Measurements from ENCODE around the gene KLHL15. TPM values are rescaled to one million over a fixed set of nuclear protein-coding genes. Genes with fewer than 3 reads are reported as not detected.

Gene KLHL15
- total and polyA plus RNA-seq, 2 of the 13 experiments (the other 11 are each of a cell fraction or from before 2014, with no cell fraction given) = 2.8 to 5.5 TPM

GRCh38 chrX:24054182-24055042, 27.4 kb upstream of the KLHL15 start, which contains the start of gene EIF2S3 (continued):
- TF ChIP-seq ZXDC (CRISPR knock-in tag; IDR thresholded peaks at IDR 0.05) = no peak
- no peak for TF ChIP-seq ARID3A (IDR thresholded peaks at IDR 0.05; ENCODE audit: low read depth, low read length)
- TF ChIP-seq CEBPZ (IDR thresholded peaks at IDR 0.05; ENCODE audit: low read length) = no peak
- no peak for TF ChIP-seq LCORL (IDR thresholded peaks at IDR 0.05)
- no peak for TF ChIP-seq LCORL (CRISPR knock-in tag; IDR thresholded peaks at IDR 0.05)
- TF ChIP-seq E2F5 (CRISPR knock-in tag; conservative IDR thresholded peaks at IDR 0.05) = no peak; the same call in 1 of the 2 replicates
- TF ChIP-seq RELA (CRISPR knock-in tag; IDR thresholded peaks at IDR 0.05) = no peak
- peak; percentile 27 for TF ChIP-seq SALL1 (CRISPR knock-in tag; IDR thresholded peaks at IDR 0.05)
- TF ChIP-seq MXD4 (CRISPR knock-in tag; IDR thresholded peaks at IDR 0.05) = no peak
- TF ChIP-seq KIAA2018 (CRISPR knock-in tag; IDR thresholded peaks at IDR 0.05; ENCODE audit: borderline replicate concordance) = no peak
- TF ChIP-seq KDM3A (CRISPR knock-in tag; IDR thresholded peaks at IDR 0.05; ENCODE audit: low read depth) = no peak

Measured in HepG2 (cell line).